ENCODE data around the gene CNP.
"Not testable (repeated sequence)": the region's sequence is repeated elsewhere in the genome, so short reads cannot be mapped to it uniquely, and the experiment has no call there.

DNA sequence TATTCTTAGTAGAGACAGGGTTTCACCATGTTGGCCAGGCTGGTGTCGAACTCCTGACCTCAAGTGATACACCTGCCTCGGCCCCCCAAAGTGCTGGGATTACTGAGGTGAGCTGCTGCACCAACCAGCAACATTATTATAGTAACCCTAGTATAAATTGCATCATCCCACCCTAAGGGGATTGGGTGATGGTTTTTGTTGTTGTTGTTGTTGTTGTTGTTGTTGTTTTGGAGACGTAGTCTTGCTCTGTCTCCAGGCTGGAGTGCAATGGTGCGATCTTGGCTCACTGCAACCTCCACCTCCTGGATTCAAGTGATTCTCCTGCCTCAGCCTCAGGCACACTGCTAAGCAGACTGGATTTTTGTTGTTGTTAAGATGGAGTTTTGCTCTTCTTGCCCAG lies 34.9 kb upstream of the CNP start:
- TF ChIP-seq, protein P1, sequence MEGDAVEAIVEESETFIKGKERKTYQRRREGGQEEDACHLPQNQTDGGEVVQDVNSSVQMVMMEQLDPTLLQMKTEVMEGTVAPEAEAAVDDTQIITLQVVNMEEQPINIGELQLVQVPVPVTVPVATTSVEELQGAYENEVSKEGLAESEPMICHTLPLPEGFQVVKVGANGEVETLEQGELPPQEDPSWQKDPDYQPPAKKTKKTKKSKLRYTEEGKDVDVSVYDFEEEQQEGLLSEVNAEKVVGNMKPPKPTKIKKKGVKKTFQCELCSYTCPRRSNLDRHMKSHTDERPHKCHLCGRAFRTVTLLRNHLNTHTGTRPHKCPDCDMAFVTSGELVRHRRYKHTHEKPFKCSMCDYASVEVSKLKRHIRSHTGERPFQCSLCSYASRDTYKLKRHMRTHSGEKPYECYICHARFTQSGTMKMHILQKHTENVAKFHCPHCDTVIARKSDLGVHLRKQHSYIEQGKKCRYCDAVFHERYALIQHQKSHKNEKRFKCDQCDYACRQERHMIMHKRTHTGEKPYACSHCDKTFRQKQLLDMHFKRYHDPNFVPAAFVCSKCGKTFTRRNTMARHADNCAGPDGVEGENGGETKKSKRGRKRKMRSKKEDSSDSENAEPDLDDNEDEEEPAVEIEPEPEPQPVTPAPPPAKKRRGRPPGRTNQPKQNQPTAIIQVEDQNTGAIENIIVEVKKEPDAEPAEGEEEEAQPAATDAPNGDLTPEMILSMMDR (IDR thresholded peaks at IDR 0.05): not testable (repeated sequence)
- not testable (repeated sequence) for TF ChIP-seq POLR2A (IDR thresholded peaks at IDR 0.05)
